Left hindlimb (tissue), 1 donor: ENCODE results near the gene IDH2.
"Not testable (repeated sequence)": the region's sequence is repeated elsewhere in the genome, so short reads cannot be mapped to it uniquely, and the experiment has no call there.

Source experiments
- DNase-seq: peaks from one replicate; pipeline ENCODE4 v3.0.0-alpha.2; 2018

IDH2 gene

GRCh38 chr15:90083419-90083818 lies 18.8 kb downstream of the IDH2 start:
- no peak for DNase-seq

- DNase-seq = no peak
Observed at GRCh38 chr15:90082140-90082715, 20.0 kb downstream of the IDH2 start.

GRCh38 chr15:90080818-90081393 lies 21.4 kb downstream of the IDH2 start:
- DNase-seq = no peak

DNA sequence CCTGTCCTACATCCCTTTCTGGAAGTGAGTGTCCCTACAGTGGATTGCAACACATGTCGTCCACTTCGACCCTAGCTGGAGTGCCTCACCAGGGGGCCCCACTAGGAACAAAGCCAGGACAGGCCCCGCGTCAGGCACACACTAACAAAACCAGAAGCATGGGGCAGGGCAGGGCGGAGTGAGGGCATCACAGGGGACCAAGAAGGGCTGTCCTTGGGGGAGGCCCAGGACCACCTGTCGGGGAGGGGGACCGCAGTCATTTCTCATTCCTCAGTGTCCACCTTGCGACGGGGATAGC lies 21.9 kb downstream of the IDH2 start:
- DNase-seq = no peak

DNA sequence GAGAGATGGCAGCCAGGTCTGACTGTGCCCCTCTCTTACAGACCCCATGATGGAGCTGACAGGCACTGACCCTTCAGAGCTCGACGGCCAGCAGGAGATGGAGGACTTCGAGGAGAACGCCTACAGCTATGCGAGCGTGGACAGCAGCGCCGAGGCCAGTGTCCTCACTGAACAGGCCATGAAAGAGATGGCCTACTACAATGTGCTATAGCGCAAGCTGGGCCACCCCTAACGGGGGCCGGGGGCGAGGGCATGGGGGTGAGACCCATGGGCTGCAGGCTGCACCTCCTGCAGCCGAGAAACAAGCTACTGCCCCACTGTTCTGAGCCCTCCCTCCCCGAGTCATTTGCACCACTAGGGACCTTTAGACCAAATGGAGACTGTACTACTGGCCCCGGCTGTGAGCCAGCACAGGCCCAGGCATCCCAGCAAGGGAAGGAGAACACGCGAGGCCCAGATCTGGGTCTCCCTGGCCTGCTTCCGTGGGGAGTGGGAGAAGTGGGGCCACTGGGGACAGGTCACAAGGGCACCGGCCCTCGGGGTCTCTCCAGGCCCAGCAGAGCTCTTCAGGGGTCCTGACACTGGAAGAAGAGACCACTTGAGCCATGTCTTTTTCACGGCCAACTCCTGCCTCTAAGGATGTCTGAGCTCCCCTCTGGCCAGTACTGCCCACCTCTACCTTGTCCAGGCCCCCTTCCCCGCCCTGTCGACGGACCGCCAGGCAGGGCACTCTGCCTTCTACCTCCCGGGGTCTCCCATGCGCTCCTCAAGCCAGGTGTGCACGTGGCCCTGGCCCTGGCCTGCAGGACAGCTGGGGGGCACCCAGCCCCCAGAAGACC lies 22.4 kb downstream of the IDH2 start:
- no peak for DNase-seq

GRCh38 chr15:90078965-90079364 lies 23.3 kb downstream of the IDH2 start:
- no peak for DNase-seq

GRCh38 chr15:90076716-90077115 lies 25.6 kb downstream of the IDH2 start:
- DNase-seq = no peak

DNA sequence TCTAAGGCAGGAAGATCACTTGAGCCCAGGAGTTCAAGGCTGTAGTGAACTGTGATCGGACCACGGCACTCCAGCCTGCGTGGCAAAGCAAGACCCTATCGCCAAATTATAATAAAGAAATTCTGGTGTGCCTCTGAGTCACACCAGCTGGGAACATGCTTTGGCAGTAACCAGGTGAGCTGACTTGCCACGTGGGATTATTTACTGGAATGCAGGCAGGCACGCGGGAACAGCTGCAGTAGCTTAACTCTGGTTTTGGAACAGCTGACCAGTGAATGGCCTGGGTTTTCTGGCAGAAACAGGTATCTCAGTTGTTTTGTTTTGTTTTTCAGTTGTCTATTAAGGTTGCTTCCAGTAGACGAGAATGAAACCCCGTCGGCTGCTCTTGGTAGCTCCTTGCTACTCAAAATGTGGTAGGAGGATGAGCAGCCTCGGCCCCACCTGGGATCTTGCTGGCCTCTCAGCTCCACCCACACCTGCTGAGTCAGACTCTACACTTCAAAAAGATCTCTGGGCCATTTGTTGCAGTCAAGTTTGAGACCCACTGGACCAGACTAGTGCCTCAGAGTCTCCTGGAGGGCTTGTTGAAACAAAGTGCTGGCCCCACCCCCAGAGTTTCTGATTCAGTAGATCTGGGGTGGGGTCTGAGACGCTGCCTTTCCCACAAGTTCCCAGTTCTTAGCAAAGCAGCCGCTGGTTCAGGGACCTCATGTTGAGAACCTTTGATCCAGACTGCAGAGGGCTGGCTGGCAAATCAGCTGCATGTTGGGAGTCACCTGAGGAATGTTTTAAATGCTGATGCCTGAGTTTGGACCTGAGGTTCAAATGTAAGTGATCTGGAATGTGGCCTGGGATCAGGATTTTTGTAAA lies 26.6 kb downstream of the IDH2 start:
- no peak for DNase-seq

DNA sequence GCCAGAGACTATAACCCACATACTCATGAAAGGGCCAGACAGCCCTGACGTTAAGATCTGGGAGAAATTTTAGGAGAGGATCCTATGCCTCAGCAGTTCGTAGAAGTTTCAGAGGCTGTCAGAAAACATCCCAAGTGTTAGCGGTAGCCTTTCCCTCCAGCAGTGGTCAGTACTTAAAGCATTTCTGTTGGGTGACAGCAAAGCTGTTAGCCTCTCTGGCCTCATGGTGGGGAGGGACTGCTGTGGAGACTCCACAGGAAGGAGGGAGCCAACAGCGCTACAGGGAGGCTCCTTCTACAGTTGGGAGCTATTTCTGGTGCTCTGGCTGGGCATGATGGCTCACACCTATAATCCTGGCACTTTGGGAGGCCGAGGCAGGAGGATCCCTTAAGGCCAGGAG lies 27.4 kb downstream of the IDH2 start:
- no peak for DNase-seq

- no peak for DNase-seq
Observed at GRCh38 chr15:90074023-90074422, 28.2 kb downstream of the IDH2 start.

DNA sequence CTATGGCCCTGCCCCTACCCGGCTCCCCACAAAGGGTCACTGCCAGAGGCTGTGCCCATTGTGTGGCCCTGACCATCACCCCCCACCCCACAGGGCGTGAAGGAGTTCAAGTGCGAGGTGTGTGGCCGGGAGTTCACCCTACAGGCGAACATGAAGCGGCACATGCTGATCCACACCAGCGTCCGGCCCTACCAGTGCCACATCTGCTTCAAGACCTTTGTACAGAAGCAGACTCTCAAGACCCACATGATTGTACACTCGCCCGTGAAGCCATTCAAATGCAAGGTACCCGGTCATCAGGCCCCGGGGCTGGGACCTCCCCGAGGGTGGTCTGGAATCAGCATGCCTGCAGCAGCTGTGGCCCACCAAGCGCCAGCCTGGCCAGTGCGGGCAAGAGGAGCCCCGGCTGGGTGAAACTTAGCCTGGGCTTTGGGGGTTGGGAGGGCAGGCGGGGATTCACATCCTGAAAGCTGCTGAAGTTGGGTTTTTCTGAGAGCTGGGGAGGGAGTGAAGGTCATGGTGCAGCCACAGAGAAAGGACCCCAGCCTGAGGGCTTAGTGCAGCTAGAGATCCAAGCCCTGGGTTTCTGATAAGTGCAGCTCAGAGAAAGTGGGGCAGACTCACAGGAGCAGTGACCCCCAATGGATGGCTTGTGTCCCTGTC lies 29.2 kb downstream of the IDH2 start:
- no peak for DNase-seq

- peak; percentile 78 for DNase-seq
Observed at GRCh38 chr15:90071220-90071807, 31.0 kb downstream of the IDH2 start.

- not testable (repeated sequence) for DNase-seq
Observed at GRCh38 chr15:90070623-90071022, 31.6 kb downstream of the IDH2 start.

DNA sequence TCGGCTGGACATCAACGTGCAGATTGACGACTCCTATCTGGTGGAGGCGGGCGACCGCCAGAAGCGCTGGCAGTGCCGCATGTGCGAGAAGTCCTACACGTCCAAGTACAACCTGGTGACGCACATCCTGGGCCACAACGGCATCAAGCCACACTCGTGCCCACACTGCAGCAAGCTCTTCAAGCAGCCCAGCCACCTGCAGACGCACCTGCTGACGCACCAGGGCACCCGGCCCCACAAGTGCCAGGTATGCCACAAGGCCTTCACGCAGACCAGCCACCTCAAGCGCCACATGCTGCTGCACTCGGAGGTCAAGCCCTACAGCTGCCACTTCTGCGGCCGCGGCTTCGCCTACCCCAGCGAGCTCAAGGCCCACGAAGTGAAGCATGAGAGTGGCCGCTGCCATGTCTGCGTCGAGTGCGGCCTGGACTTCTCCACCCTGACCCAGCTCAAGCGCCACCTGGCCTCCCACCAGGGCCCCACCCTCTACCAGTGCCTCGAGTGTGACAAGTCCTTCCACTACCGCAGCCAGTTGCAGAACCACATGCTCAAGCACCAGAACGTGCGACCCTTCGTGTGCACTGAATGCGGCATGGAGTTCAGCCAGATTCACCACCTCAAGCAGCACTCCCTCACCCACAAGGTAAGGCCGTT lies 34.2 kb downstream of the IDH2 start:
- no peak for DNase-seq

- no peak for DNase-seq
Observed at GRCh38 chr15:90067181-90067952, 34.9 kb downstream of the IDH2 start.

GRCh38 chr15:90065682-90066049 lies 36.6 kb downstream of the IDH2 start:
- no peak for DNase-seq

DNA sequence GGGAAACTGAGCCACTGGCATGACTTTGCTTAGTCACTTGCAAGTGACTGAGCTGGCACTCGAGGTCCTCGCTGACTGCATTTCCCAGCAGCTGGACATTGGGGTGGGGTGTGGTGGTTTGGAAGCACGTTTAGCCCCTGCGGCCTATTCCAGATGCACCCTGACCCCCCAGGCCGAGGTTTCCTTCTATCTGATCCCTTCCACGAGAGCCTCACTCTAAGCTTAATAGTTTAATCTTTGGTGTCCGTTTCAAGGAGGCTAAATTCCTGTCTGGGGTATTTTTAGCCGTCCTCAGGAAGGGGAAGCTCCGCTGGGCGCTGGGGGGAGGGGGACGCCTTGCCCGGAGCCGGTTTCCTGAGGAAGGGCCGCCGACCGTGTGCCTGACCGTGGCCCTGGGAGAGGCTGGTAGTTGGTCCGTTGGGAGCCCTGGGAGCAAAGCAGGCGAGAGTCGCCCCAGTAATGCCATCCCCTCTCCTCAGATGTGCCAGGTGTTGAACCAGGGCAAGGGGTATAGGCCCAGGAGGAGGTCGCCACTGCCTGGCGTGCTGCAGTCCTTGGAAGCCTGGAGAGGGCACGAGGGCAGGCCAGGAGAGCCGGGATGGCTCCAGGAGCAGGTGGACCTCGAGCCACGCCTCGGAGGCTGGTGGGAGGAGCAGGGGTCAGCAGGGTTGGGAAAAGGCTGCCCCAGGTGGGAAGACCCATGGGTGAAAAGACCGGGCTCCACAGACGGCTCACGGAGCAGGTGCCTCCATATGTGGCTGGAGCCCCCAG lies 37.2 kb downstream of the IDH2 start:
- no peak for DNase-seq

GRCh38 chr15:90063770-90064247 lies 38.5 kb downstream of the IDH2 start:
- DNase-seq = no peak

- DNase-seq = no peak
Observed at GRCh38 chr15:90062973-90063769, 39.1 kb downstream of the IDH2 start.
